Nephron progenitor cell (in vitro differentiated cells): ENCODE results near the gene PIP5KL1.

ENCODE experiments used
- DNase-seq: peaks from one replicate; pipeline ENCODE4 v3.0.0; 2021
- H3K27ac Mint-ChIP-seq: 2 replicates; pipeline ENCODE4 v1.8.0; 2021; ENCODE audit warnings: mild to moderate bottlenecking, moderate library complexity, mixed read lengths
- H3K27me3 Mint-ChIP-seq: 2 replicates; pipeline ENCODE4 v1.8.0; 2021; ENCODE audit warnings: mild to moderate bottlenecking, low read depth, mixed read lengths; ENCODE audit not compliant: poor library complexity
- H3K36me3 Mint-ChIP-seq: 2 replicates; pipeline ENCODE4 v1.8.0; 2021; ENCODE audit warnings: low read depth, mixed read lengths
- H3K4me1 Mint-ChIP-seq: 2 replicates; pipeline ENCODE4 v1.8.0; 2021; ENCODE audit warnings: mixed read lengths
- H3K4me3 Mint-ChIP-seq: 2 replicates; pipeline ENCODE4 v1.8.0; 2021; ENCODE audit warnings: mild to moderate bottlenecking, moderate library complexity, mixed read lengths
- H3K9me3 Mint-ChIP-seq: 2 replicates; pipeline ENCODE4 v1.8.0; 2021; ENCODE audit warnings: mild to moderate bottlenecking, moderate library complexity, mixed read lengths
- CTCF ChIP-seq: fragments of 200-600 bp; sonication (generic); IDR thresholded peaks from 2 replicates; pipeline ENCODE4 v1.5.0; 2021; ENCODE audit warnings: antibody characterized with exemption

The PIP5KL1 gene

GRCh38 chr9:127870887-127871286 lies 59.7 kb downstream of the PIP5KL1 start:
- H3K4me1 Mint-ChIP-seq, result peaks cover 61% of the 10 kb centered on the region
- H3K4me3 Mint-ChIP-seq, result no peak overlapping the region
- no peak for DNase-seq
- peaks cover 5% of the 10 kb centered on the region for H3K36me3 Mint-ChIP-seq
- H3K27ac Mint-ChIP-seq, result no peak overlapping the region
- no peaks in the 10 kb centered on the region for H3K9me3 Mint-ChIP-seq
- H3K27me3 Mint-ChIP-seq, result no peaks in the 10 kb centered on the region
- TF ChIP-seq CTCF, result no peak
